ENCODE data around the gene LTK.

- TF ChIP-seq CTCF (optimal IDR thresholded peaks at IDR 0.05 in 1 of 3, IDR thresholded peaks at IDR 0.05 in 1 of 3, conservative IDR thresholded peaks at IDR 0.05 in 1 of 3; ENCODE audit: extremely low read depth in 1 of 3, insufficient read depth in 2 of 3, low read length in 3 of 3) (no peak), EZH2 (IDR thresholded peaks at IDR 0.05; ENCODE audit: low read length) (no peak)
Measured at GRCh38 chr15:41520636-41521035, 7.0 kb upstream of the LTK start.
